ENCODE results near the gene SLC7A5.
"Not testable (repeated sequence)": the region's sequence is repeated elsewhere in the genome, so short reads cannot be mapped to it uniquely, and the experiment has no call there.

SLC7A5 gene

GRCh38 chr16:87791295-87792204, 77.8 kb downstream of the SLC7A5 start:
- TF ChIP-seq, protein P1, sequence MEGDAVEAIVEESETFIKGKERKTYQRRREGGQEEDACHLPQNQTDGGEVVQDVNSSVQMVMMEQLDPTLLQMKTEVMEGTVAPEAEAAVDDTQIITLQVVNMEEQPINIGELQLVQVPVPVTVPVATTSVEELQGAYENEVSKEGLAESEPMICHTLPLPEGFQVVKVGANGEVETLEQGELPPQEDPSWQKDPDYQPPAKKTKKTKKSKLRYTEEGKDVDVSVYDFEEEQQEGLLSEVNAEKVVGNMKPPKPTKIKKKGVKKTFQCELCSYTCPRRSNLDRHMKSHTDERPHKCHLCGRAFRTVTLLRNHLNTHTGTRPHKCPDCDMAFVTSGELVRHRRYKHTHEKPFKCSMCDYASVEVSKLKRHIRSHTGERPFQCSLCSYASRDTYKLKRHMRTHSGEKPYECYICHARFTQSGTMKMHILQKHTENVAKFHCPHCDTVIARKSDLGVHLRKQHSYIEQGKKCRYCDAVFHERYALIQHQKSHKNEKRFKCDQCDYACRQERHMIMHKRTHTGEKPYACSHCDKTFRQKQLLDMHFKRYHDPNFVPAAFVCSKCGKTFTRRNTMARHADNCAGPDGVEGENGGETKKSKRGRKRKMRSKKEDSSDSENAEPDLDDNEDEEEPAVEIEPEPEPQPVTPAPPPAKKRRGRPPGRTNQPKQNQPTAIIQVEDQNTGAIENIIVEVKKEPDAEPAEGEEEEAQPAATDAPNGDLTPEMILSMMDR (conservative IDR thresholded peaks at IDR 0.05; ENCODE audit: low read depth, low read length) = no peak
- DNase-seq (ENCODE audit: low read depth) = no peak
- no peak overlapping the region for H3K4me3 ChIP-seq (ENCODE audit: low read depth, low read length)

DNA sequence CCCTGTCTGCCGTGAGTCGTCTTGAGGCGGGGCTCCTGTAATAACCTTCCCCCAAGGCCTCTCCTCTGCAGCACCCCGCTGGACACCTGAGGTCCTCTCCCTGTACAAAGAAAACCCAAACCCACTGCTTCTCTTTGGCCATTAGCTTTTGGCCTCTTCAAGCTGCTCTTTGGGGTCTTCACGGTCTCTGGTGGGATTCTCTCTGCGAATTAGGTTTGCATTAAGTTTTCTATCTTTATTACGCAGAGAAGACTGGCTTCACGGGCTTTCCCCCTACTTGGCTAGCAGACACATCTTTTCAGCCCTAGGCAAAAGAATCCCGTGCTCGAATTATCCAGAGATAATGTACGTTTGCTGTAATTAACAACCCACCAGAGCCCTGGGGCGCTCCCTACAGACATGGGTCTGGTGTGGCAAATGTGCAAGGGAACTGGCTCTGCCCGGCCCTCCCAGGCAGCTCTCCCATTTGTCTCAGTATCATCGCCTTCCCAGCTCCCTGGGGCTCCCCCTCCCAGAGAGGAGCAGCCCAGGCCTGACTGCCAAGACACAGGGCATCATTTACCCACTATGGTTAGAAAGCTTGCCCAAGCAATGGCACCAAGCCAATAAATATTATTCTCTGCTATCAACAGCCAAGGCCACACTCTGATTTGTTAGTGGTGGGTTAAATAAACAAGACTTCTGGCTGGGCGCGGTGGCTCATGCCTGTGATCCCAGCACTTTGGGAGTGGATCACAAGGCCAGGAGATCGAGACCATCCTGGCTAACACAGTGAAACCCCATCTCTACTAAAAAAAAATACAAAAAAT, 78.8 kb downstream of the SLC7A5 start:
- DNase-seq (ENCODE audit: low read depth) = no peak
- H3K4me3 ChIP-seq (ENCODE audit: low read depth, low read length) = no peak overlapping the region
- TF ChIP-seq, protein P1 (conservative IDR thresholded peaks at IDR 0.05; ENCODE audit: low read depth, low read length) = no peak

GRCh38 chr16:87789437-87790291, 79.6 kb downstream of the SLC7A5 start:
- TF ChIP-seq, protein P1 (conservative IDR thresholded peaks at IDR 0.05; ENCODE audit: low read depth, low read length) = no peak
- H3K4me3 ChIP-seq (ENCODE audit: low read depth, low read length) = no peak overlapping the region
- no peak for DNase-seq (ENCODE audit: low read depth)

- not testable (repeated sequence) for DNase-seq (ENCODE audit: low read depth)
Observed at GRCh38 chr16:87788730-87789436, 80.4 kb downstream of the SLC7A5 start.

GRCh38 chr16:87787451-87788091, 81.7 kb downstream of the SLC7A5 start:
- H3K4me3 ChIP-seq (ENCODE audit: low read depth, low read length); DNase-seq (ENCODE audit: low read depth): not testable (repeated sequence)

More at GRCh38 chr16:87788730-87789436, 80.4 kb downstream of the SLC7A5 start:
- not testable (repeated sequence) for H3K4me3 ChIP-seq (ENCODE audit: low read depth, low read length)

- H3K4me3 ChIP-seq (ENCODE audit: low read depth, low read length) = no peak overlapping the region
- TF ChIP-seq, protein P1 (conservative IDR thresholded peaks at IDR 0.05; ENCODE audit: low read depth, low read length) = no peak
- DNase-seq (ENCODE audit: low read depth) = no peak
Observed at GRCh38 chr16:87784812-87785211, 84.5 kb downstream of the SLC7A5 start.

DNA sequence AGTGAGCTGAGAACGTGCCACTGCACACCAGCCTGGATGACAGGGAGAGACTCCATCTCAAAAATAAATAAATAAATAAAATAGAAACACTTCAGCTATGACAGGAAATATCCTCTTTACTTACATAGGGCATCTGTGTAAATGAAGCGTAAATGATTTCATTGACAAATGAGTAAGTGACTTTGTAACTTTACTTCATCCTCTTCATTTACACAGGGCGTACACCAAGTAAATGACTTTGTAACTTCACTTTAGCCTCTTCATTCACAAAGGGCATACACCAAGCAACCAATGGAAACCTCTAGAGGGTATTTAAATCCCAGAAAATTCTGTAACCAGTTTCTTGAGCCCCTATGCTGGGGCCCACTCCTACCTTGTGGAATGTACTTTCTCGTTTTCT, 87.3 kb downstream of the SLC7A5 start:
- TF ChIP-seq, protein P1 (conservative IDR thresholded peaks at IDR 0.05; ENCODE audit: low read depth, low read length) = no peak
- no peak for DNase-seq (ENCODE audit: low read depth)
- H3K4me3 ChIP-seq (ENCODE audit: low read depth, low read length) = no peak overlapping the region
